Fibroblast of mammary gland (primary cell): Measurements from ENCODE around the gene LAD1.

ENCODE experiments used
- DNase-seq: peaks from one replicate; pipeline ENCODE4 v3.0.0-alpha.2; 2010; ENCODE audit warnings: low read depth
- H3K4me3 ChIP-seq: 2 replicates; pipeline ENCODE4 v1.5.1; 2011; ENCODE audit warnings: low read depth, mild to moderate bottlenecking, low read length, moderate library complexity; ENCODE audit not compliant: control insufficient read depth
- CTCF ChIP-seq: conservative IDR thresholded peaks from 2 replicates; pipeline ENCODE4 v1.5.1; 2011; ENCODE audit warnings: low read depth, low read length, inconsistent platforms; ENCODE audit not compliant: control insufficient read depth, insufficient read depth

The LAD1 gene

DNA sequence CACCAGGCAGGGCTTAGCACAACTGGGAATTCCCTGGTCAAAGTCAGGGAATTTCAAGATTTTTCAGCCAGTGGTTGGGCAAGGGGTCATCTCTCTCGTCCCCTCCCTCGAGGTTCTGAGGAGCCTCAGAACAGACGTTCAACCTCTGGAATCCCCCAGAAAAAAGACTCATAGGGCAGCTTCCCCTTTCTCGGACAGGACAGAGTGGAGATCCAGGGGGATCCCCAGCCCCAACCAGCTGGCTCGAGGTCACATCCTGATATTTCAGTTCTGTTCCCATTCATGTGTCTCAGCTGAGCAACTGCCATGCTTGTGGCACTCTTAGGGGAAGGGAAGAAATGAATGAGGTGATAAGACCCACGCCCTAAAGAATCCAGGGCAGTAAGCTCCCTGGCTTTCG is 4.9 kb upstream of the LAD1 start:
- no peak for DNase-seq

GRCh38 chr1:201403359-201403758 is 4.2 kb upstream of the LAD1 start:
- H3K4me3 ChIP-seq = no peak overlapping the region
- no peak for TF ChIP-seq CTCF
- DNase-seq = no peak

More for the DNA sequence above, 4.9 kb upstream of the LAD1 start:
- TF ChIP-seq CTCF = no peak
- H3K4me3 ChIP-seq = no peak overlapping the region

DNA sequence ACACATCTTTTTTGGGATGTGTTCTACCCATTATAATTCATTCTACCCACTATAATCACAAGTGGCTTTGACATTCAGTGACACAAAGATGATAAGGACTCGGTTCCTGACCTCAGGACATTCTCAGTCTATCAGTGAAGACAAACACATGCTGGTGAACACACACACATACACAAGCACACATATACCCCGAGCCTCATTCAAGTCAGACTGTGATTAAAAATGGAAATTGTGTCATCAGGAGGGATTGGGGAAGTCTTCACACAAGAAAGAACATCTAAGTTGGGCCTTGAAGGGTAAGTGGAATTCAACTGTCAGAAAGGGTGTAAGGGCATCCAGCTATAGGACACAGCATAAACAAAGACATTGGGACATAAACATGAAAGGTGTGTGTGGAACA is 2.6 kb upstream of the LAD1 start:
- TF ChIP-seq CTCF = no peak
- DNase-seq = no peak
- H3K4me3 ChIP-seq = no peak overlapping the region

DNA sequence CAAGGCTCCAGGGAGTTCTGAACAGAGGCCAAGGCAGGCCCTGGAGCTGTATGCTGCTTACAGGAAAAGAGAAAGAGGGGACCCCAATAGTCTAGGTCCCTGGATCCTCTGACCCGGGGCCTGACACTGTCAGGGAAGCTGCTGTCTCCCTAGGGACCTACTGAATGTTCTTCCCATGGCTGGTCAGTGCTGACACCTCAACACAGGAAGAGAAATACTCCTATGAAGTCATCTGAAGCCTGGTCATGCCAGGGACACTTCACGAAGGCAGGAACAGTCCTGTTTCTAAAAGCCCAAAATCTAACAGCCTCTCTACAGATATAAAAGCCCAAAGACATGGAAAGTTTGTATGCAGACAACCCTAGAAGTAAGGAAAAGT is 1.7 kb upstream of the LAD1 start:
- no peak overlapping the region for H3K4me3 ChIP-seq
- no peak for TF ChIP-seq CTCF
- DNase-seq = no peak

- no peak for TF ChIP-seq CTCF
- DNase-seq = no peak
- no peak overlapping the region for H3K4me3 ChIP-seq
Observed at GRCh38 chr1:201400212-201400851, 1.2 kb upstream of the LAD1 start.

- DNase-seq = no peak
- no peak for TF ChIP-seq CTCF
- H3K4me3 ChIP-seq = no peak overlapping the region
Observed at GRCh38 chr1:201399352-201400126, 415 bp upstream of the LAD1 start.
